GM18498 (cell line): ENCODE results near the gene CLEC4G.

ENCODE experiments used
- ATAC-seq: cut with Tn5 transposase; IDR thresholded peaks from one replicate; pipeline ENCODE4 v1.9.1; 2021; ENCODE audit warnings: mild to moderate bottlenecking, moderate library complexity; ENCODE audit not compliant: unreplicated experiment

The CLEC4G gene

DNA sequence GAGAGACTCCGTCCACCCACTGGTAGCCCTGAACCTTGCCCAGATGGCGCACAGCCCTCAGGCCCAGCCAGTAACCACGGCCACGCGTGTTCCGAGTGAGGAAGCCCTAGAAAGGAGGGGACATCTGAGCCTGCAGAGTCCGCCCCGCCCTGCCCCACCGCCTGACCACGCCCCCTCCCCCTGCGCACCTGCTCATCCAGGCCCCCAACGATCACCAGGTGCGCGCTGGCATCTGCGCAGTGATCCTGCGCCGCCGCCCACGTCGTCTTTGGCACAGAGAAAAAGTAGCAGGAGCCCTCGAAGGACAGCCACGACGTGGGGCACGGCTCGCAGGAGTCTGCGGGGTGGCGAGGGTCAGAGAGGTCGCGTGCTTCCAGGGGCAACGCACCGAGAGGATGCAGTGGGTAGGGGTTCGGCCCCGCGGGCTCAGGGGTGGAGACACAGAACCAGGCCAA is 2.1 kb downstream of the CLEC4G start:
- ATAC-seq: no peak

DNA sequence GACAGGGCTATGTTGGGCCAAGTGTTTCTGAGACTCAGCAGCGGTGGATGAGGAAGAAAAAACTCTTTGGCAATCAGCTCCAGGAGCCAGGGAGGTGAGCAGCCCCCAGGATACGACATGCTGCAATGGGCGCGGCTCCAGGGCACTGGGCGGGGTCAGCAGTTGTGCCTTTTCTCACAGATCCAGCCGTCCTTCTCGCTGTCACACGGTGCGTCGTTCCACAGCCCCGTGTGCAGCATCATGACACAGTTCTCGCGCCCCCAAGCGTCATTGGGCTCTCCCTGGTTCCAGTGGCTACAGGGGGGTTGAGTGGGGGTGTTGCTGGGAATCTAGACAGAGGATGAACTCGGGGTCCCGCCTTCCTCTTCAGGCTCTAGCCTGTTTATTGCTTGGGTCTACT is 2.7 kb downstream of the CLEC4G start:
- ATAC-seq: no peak

DNA sequence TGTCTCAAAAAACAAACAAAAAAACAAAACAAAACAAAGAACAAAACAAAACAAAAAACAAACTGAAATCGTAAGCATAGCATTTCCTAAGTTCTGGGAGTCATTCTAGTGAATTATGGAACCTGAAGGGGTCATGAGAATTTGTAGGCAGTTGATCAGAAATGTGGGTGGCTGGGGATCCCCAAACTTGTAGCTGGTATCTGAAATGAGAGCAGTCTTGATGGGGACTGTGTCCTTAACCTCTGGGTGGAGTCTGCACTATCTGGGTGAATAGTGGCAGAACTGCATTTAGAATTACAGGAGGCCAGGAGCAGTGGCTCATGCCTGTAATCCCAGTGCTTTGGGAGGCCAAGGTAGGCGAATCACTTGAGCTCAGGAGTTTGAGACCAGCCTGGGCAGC is 6.1 kb downstream of the CLEC4G start:
- ATAC-seq: no peak

DNA sequence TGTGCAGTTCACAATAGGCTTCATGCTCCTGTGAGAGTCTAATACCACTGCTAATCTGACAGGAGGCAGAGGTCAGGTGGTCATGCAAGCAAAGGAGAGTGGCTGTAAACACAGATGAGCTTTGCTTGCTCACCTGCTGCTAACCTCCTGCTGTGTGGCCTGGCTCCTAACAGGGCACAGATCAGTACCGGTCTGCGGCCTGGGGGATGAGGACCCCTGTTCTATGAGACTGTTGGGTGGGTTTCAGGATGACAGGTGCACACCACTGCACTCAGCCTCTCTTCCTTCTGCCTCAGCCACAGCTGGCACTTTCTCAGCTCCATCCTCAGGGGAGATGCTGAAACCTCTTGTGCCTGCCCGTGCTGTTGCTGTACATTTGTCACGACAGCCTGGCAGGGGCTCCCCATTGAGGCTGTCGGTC is 9.7 kb downstream of the CLEC4G start:
- ATAC-seq: peak; percentile 47

DNA sequence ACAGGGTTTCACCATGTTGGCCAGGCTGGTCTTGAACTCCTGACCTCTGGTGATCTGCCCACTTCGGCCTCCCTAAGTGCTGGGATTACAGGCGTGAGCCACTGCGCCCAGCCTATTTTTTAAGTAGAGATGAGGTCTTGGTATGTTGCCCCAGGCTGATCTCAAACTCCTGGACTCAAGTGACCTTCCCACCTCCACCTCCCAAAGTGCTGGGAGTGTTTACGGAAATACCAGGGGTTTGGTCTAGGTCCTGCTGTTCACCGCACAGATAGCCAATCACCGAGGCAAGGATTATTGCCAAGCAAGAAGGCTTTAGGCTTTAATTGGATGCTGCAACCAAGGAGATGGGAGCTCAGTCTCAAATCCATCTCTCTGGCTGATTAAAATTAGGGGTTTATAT is 11.6 kb downstream of the CLEC4G start:
- no peak for ATAC-seq

DNA sequence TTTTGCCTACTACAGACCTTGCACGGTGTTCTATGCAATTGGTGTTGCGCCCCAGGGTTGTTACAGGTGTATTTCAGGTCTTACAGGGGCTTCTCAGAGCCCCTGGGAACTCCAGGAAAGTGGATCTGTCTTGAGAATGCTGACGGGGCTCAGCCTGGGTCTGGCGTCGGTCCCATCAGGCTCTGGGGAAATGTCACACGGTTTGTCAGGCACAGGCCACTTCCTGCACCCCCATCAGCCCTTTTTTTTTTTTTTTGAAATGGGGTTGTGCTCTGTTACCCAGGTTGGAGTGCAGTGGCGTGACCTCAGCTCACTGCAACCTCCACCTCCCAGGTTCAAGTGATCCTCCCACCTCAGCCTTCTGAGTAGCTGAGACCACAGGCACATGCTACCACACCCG is 13.2 kb downstream of the CLEC4G start:
- ATAC-seq: no peak

DNA sequence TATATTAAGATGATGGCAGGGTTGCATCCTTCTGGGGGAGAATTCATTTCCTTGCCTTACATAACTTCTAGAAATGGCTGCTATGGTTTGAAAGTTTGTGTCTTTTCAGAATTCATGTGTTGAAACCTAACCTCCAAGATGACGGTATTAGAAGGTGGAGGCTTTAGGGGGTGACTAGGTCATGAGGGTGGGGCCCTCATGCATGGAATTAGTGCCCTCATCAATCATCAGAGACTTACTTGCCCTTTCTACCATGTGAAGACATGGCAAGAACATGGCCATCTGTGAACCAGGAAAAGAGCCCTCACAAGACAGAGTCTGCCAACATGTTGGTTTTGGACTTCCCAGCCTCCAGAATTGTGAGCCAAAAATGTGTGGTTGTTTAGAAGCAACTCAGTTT is 15.1 kb downstream of the CLEC4G start:
- no peak for ATAC-seq

DNA sequence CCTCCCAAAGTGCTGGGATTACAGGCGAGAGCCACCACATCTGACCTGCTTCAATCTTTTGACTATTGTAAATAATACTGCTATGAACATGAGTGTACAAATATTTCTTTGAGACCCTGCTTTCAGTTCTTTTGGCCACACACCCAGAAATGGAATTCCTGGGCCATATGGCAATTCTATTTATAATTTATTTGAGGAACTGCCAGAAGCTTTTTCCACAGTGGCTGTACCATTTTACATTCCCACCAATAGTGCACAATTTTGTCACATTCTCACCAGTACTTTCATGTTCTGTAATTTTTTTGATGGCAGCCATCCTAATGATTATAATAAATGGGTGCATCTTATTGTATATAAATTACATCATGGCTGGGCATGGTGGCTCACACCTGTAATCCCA is 16.2 kb downstream of the CLEC4G start:
- no peak for ATAC-seq

DNA sequence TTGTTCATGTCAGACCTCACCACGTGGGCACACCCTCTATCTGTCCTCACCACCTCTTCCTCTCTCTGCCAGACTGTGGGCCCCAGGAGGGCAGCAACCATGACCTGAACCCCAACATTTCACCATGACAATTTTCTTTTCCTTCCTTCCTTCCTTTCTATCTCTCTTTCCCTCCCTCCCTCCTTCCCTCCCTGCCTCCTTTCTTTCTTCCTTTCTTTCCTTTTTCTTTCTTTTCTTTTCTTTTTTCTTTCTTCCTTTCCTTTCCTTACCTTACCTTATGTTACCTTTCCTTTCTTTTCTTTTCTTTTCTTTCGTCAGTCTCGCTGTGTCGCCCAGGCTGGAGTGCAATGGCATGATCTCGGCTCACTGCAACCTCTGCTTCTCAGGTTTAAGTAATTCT is 21.3 kb downstream of the CLEC4G start:
- ATAC-seq: no peak

DNA sequence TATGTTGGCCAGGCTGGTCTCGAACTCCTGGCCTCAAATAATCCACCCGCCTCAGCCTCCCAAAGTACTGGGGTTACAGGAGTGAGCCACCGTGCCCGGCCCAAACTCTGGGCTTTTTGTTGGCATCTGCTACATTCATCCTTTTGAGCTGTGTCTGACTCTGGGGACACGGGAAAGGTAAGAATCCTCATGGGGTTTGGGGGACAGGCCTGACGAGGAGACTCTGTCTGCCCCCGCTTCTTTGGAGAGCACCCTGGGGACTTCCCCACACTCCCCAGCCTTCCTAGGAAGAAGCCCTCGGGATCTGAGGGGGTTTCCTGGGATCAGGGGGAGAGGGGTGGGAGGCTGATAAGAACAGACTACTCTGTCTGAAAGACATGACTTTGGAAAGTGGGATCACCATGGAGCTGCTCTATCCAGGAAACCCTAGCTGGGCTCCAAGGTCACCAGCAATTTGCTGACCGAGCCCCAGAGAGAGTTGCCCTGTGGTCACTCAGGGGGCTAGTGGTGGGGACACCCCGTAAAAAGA is 21.9 kb downstream of the CLEC4G start:
- no peak for ATAC-seq

DNA sequence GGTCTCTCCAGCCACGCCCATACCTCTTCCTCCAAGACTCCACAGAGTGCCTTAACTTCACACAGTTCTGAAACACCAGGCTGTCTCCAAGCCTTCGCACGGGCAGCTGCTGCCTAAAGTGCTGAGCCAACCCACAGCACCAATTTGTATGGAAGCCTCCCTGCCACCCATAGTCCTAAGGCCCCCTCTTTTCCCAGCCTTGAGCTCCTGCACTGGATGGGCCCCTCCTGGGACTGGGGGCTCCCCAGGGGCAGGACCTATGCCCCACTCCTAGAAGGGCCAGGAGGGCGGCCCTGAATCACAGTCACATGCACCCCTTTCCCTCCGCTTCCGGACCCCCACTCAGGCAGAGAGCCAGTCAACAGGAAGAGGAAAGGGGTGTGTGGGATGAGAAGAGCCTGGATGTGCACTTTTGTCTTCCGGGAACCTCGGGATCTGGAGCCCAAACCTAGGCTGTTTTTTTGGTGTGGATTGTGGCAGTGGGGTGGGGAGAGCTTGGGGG is 24.9 kb downstream of the CLEC4G start:
- ATAC-seq: no peak

DNA sequence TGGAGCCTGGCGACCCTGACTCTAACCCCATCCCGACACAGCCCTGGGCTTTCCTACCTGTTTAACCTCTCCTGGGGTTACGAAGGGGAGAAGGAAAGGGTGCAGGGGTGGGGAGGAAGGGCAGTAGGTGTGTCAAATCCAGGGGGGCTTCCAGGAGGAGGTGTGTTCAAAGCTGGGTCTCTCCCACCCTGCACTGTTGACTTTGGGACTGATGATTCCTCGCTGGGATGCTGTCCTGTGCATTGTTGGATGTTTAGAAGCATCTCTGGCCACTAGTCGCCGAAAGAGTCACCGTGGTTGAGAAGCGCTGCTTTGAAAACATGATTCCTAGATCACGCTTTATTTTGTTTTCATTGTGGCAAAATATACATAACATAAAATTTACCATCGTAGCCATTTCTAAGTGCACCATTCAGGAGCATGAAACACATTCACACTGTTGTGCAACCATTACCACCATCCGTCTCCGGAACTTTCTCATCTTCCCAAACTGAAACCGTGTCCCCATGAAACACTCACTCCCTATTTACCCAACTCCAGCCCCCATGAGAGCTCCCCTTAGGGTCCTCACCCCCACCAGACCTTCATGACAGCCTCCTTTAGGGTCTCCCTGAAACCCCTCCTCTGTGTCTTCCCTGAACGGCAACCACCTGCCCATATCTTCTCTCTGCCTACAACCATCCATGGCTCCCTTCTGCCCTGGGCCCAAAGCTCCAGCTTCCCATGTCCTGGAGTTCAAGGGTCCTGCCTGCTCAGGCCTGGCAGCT is 25.5 kb downstream of the CLEC4G start:
- ATAC-seq: no peak

DNA sequence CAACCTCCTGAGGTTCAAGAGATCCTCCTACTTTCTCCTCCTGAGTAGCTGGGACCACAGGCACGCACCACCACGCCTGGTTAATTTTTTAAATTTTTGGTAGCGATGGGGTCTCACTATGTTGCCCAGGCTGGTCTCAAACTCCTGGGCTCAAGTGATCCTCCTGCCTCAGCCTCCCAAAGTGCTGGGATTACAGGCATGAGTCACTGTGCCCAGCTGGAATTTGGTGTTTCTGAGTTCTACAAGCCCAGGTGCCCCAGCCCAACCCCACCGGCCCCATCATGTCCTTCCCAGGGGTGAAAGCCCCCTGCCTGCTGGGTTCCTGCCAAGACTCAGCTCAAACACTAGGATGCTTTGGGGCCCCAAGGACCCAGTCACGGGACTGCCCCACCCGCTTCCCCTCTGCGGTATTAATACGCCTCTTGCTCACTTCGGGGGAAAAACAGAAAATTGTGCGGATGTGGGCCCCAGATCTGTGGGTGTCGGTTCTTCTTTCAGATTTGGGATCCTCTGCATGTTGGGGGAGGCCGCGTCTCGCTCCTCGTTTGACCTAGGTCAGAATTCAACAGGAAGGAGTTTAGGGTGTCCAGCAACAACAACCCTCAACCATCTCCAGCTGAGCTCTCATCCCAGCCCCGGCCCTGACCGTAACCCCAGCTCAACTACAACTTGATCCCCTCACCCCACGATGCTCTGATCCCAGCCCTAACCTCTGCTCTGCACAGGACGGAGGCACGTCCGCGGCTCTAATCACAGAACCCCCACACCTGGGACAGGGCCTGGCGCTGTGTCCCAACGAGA is 26.3 kb downstream of the CLEC4G start:
- peak; percentile 36 for ATAC-seq

DNA sequence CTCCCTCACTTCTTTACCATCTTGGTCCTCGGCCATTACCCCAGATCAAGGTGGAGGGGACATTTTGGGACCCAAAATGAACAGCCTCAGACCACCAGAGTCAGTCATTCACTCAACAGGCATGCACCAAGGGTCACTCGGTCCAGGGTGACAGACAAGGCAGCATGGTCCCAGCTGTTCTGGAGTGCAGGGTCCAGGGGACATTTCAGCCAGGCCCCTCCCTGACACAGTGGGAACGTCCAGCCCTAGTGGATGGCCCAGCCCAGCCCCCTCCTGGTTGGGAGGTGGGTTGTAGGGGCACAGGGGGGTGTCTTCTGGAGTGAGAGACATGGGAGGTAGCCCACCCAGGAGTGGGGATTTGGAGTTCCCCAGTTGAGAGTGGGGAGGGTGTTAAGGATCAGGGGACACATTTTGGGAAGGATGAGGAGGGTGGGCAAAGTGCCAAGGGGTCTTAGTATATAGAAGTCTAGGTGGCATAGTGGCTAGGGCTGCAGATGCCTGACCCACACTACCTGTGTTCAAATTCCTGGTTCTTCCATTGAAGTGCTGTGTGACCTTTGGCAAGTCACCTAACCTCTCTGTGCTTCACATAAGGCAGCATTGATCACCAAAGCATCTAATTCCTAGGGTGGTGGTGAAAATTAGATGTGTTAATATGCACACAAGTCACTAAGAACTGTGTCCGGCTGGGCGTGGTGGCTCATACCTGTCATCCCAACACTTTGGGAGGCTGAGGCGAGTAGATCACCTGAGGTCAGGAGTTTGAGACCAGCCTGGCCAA is 27.4 kb downstream of the CLEC4G start:
- ATAC-seq: no peak

DNA sequence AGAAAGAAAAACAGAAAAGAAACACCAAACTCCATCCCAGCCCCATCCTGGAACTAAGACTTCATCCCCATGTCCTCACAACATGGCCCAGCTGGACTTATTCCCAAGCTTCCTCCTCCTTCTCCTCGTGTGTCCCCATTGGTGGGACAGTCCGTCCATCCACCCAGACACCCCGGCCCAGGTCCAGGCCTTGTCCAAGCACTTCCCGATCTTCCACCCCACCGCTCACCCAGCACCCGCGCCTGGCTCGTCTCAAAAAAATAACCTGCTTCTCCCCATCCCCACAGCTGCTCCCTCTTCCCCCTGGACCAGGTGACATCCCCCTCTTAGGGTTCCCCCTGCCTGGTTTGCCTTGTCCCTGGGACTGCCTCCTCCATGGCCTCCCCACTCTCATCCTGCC is 28.6 kb downstream of the CLEC4G start:
- no peak for ATAC-seq

DNA sequence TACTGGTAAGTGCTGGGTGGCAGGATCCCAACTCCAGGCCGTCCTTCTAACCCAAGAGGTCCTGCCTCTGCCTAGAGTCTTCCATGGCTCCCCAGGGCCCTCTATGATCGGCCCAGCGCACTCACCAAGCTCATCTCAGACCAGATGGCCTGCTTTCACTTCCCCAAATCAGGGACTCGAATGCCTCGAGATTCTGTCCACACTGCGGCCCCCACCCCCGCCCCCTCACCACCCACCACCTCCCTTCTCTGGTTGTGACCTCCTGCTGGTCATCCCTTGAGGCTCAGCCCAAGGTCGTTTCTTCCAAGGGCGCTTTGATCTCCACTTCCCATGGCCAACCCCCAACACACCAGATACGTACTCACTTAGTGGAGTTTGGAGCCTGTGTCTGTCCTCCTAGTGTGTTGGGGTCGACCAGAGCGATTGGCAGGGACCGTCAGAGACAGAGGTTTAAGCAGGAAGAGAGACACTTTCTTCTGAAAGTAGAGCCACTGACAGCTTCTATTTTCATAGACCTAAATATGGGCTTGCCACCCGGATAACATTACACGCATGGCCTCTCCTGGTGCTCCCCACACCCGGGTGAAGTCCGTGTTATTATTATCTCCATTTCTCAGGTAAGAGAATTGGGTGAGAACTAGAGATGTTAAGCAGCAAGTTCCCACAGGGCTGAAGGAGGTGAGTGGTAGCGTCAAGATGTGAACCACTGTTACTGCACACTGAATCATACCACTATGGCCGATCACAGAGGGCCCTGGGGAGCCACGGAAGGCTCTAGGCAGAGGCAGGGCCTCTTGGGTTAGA is 30.1 kb downstream of the CLEC4G start, which contains the start of gene FCER2:
FCER2 (minus strand) TSS at position 478 of the 804 bp plus-strand sequence. CDS start 2,371 bp downstream, outside the sequence.
- peak; percentile 69 for ATAC-seq

DNA sequence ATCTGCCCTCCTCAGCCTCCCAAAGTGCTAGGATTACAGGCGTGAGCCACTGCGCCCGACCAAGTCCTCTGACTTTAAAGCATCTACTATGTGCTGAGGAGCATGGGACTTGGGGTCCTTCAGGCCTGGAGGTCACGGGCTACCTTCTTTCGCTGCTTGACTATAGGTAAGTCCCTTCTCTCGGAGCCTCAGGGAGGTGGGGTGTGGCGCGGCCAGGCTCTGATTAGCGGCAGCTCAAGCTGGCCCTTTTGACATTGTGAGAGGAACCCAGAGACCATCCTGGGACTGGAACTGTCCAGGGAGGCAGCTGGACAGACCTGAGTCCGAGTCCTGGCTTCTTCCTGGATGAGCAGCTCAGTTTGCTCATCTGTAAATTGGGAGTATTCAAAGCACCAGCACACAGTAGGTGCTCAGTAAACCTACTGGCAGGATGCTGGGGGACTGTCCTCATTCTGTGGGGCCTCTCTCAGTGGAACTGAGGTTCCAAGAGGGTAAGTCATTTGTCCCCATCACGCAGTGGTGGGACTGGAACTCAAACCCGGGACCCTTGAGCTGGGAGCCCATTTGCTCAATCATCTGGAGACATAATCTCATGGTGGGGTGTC is 30.8 kb downstream of the CLEC4G start:
- no peak for ATAC-seq

DNA sequence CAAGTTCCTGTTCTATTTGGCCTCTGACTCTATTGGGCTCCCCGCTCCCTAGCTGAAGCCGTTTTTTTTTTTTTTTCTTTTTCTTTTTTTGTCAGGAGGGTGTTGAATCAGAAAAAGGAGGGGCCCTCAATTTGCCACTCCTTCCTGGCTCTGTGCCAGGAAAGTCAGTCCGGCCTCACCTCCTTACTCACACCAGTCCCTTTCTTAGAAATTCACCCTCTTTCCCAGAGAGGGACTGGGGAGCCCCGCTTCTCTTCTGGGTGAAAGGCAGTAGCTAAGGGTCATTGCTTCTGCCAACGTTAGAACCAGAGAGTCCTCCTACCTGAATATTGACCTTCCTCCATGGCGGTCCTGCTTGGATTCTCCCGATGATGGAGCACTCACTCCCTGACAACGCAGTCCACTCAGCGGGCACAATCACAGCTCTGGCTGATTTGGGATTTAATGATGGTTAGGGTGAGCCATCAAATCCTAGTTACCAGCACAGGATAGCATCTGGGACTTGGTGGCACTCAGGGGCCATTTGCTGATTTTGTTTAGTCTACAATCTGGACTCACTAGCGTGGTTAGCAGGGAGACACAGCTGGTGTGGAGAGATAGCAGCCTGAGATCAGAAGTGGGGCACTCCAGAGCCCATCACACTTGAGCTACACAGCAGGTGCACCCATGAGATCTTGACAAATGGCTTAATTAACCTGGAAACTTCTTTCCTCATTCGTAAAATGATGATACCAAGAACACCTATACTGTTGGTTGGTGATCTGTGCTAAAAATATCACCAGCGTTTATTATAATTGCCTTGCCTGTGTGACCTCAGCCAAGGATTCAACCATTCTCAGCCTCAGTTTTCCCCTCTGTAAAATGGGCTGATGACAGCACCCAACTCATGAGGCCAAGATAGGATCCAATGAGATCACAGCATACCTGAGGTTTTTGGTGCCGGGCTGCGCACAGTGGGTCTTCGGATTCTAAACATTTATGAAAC is 32.2 kb downstream of the CLEC4G start:
- ATAC-seq: no peak
